Rectal smooth muscle tissue (tissue), 1 donor: ENCODE data around the gene SMAP2.
A peak's percentile ranks its signal among the peaks of the same experiment; 100 is the strongest.
"Not testable (repeated sequence)": the region's sequence is repeated elsewhere in the genome, so short reads cannot be mapped to it uniquely, and the experiment has no call there.

Experiments used
- H3K27ac ChIP-seq: one replicate; pipeline ENCODE4 v1.7.0; 2013; ENCODE audit warnings: low read depth, low read length, inconsistent platforms
- H3K27me3 ChIP-seq: one replicate; pipeline ENCODE4 v1.7.0; 2013; ENCODE audit warnings: low read length; ENCODE audit not compliant: control insufficient read depth, insufficient read depth
- H3K36me3 ChIP-seq: one replicate; pipeline ENCODE4 v1.7.0; 2013; ENCODE audit warnings: low read length; ENCODE audit not compliant: control insufficient read depth, insufficient read depth
- H3K4me1 ChIP-seq: one replicate; pipeline ENCODE4 v1.7.0; 2013; ENCODE audit warnings: low read length; ENCODE audit not compliant: control insufficient read depth, insufficient read depth
- H3K4me3 ChIP-seq: one replicate; pipeline ENCODE4 v1.7.0; 2013; ENCODE audit warnings: low read length
- H3K9ac ChIP-seq: one replicate; pipeline ENCODE4 v1.7.0; 2013; ENCODE audit warnings: low read length

The SMAP2 gene

DNA sequence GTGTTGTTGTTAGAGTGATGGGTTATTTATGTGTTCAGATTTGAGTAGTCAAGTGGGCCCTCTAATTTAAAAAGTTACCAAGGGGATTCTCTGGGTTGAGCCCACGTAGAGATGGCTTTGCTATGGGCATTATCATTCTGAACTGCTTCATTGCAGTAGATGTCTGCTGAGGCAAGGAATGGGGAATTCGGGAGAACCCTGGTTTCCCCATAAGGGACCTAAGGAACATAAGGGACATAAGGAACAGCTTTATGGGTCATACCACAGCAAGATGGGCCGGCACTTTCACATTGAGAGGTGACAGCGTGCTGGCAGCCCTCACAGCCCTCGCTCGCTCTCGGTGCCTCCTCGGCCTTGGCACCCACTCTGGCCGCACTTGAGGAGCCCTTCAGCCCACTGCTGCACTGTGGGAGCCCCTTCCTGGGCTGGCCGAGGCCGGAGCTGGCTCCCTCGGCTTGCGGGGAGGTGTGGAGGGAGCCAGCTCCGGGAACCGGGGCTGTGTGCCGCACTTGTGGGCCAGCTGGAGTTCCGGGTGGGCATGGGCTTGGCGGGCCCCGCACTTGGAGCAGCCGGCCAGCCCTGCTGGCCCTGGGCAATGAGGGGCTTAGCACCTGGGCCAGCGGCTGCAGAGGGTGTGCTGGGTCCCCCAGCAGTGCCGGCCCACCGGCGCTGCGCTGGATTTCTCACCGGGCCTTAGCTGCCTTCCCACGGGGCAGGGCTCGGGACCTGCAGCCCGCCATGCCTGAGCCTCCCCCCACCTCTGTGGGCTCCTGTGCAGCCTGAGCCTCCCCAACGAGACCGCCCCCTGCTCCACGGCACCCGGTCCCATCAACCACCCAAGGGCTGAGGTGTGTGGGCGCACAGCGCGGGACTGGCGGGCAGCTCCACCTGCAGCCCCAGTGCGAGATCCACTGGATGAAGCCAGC lies 14.1 kb downstream of the SMAP2 start:
- not testable (repeated sequence) for H3K4me3 ChIP-seq, H3K27ac ChIP-seq, H3K27me3 ChIP-seq, H3K36me3 ChIP-seq, H3K4me1 ChIP-seq, H3K9ac ChIP-seq

DNA sequence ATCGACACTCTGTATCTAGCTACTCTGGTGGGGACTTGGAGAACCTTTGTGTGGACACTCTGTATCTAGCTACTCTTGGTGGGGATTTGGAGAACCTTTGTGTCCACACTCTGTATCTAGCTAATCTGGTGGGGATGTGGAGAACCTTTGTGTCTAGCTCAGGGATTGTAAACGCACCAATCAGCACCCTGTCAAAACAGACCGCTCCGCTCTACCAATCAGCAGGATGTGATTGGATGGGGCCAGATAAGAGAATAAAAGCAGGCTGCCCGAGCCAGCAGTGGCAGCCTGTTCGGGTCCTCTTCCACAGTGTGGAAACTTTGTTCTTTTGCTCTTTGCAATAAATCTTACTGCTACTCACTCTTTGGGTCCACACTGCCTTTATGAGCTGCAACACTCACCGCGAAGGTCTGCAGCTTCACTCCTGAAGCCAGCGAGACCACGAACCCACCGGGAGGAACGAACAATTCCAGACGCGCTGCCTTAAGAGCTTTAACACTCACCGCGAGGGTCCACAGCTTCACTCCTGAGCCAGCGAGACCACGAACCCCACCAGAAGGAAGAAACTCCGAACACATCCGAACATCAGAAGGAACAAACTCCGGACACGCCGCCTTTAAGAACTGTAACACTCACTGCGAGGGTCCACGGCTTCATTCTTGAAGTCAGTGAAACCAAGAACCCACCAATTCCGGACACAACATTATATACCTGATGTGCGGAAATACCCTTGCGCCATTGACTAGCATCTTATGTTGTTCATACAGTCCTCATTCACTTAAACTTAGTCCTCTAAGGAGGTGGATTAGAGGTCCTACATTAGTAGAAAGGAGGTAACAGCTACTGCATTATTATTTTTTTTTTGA lies 15.2 kb downstream of the SMAP2 start:
- H3K27ac ChIP-seq, H3K4me1 ChIP-seq: not testable (repeated sequence)

DNA sequence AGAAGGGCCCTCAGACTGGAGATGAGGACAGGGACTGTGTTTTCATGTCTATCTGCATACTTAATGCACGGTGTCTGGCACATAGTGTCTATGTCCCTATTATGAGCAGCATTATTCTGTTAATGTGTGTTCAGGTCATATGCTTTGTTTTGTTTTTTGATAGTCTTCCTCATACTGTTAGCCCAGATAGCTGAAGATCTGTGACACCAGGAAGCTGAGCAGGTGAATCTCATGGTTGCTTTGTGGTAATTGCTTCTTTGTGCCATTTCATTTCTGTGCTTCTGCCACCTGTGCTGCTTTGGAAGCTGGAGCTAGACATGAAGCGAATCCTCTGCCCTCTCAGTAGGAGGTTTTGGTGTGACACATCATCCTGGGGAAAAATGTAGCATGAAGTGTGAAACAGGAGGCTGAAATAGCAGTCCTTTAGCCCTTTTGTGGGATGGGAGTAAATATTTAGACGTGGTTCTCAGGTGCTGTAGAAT lies 15.8 kb downstream of the SMAP2 start:
- Histone ChIP-seq H3K27me3 (no peaks in the 10 kb centered on the region), H3K27ac (peak overlapping the region; percentile 33), H3K4me1 (peaks cover 2% of the 10 kb centered on the region), H3K9ac (no peak overlapping the region), H3K4me3 (no peak overlapping the region), H3K36me3 (peaks cover 2% of the 10 kb centered on the region)

More for the DNA sequence above, 15.2 kb downstream of the SMAP2 start:
- not testable (repeated sequence) for H3K27me3 ChIP-seq, H3K36me3 ChIP-seq, H3K9ac ChIP-seq, H3K4me3 ChIP-seq

DNA sequence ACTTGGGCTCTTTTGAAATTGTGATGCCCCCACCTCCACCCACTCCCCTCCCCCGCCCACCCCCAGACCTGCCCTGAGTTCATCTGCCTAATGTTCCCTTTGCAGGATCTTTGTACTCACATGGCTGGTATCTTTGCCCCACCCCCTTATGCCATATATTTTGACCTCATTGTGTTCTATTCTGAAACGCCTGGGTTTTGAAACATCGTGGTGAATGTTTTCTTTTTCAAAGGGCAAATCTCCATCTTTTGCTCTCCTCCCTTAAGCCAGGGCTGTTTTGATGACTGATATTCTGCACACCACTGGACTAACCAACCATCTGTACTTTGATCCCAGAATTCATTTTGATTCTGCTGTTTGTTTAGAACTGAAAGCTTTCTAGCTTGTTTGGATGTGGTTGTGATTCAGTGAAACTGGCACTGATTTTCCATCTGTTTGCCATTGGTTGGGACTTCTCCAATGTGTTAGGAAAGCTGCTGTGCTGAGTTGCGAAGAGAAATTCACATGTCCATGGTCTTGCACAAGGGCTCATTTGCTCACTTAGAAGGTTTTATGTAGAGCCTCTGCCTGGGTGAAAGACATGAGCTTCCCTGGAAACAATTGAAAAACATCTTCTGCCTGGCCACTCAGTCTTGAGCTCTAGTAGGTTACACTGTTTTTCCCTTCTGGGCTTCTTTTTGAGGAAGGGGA lies 16.5 kb downstream of the SMAP2 start:
- no peaks in the 10 kb centered on the region for H3K27me3 ChIP-seq
- peaks cover 2% of the 10 kb centered on the region for H3K36me3 ChIP-seq
- no peak overlapping the region for H3K9ac ChIP-seq
- H3K27ac ChIP-seq = no peak overlapping the region
- no peak overlapping the region for H3K4me3 ChIP-seq
- peaks cover 2% of the 10 kb centered on the region for H3K4me1 ChIP-seq

DNA sequence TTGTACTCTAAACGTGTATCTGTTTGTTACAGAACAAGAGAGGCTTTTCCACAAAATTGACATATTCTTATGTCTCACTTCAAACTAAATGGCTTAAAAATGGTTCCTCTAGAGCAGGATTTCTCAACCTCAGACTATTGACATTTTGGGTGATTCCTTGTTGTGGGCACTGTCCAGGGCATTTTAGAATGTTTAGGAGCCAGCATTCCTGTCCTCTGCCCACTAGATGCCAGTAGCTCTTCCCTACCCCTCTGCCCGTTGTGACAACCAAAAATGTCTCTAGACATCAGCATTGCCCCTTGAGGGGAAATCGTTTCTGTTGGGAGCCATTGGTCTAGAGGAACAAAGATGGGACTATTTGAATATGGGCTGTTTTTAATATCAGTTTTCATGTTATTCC lies 17.3 kb downstream of the SMAP2 start:
- H3K36me3 ChIP-seq = no peaks in the 10 kb centered on the region
- H3K27me3 ChIP-seq = no peaks in the 10 kb centered on the region
- H3K27ac ChIP-seq = no peak overlapping the region
- no peak overlapping the region for H3K9ac ChIP-seq
- H3K4me1 ChIP-seq = peaks cover 2% of the 10 kb centered on the region
- H3K4me3 ChIP-seq = no peak overlapping the region

DNA sequence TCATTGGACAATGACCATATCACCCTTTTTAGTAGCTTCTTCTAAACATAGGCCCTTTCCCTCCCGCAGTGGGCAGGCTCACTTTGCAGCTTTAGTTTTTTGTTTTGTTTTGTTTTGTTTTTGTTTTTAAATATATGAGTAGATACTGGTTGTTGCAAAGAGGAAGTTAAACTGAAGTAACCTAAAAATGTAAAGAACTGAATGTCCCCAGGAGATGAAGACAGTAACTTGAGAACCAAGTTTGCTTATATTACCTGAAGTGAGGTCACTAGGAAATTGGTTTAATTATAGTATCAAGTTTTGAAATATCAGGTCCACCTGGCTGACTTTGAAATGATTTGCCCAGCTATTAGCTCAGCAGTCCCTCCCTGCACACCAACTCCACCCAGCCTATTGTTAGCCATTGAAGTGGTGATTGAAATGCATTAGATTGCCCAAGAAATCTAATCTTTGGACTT lies 18.2 kb downstream of the SMAP2 start:
- Histone ChIP-seq H3K9ac (no peak overlapping the region), H3K4me1 (peaks cover 2% of the 10 kb centered on the region), H3K36me3 (no peaks in the 10 kb centered on the region), H3K4me3 (no peak overlapping the region), H3K27ac (no peak overlapping the region), H3K27me3 (no peaks in the 10 kb centered on the region)

DNA sequence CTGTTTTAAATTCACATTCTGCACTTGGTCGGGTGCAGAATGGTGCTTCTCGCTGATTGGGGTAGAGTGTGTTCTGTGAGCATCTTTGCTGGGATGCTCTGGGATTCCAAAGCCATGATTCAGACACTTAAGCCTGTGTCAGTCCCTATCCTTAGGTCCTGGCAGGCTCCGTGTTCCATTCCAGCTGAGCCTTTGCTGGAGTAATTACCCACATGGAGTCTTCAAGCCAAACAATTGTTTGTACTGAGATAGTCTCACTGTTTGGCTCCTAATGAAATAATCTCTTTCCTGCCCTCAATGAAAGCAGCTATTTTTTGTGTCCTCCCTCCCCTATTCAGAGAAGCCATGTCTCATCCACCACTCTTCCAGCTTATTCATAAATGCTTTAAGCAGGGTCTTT lies 18.7 kb downstream of the SMAP2 start:
- Histone ChIP-seq H3K27me3 (no peaks in the 10 kb centered on the region), H3K36me3 (no peaks in the 10 kb centered on the region), H3K9ac (no peak overlapping the region), H3K4me1 (peaks cover 2% of the 10 kb centered on the region), H3K4me3 (no peak overlapping the region), H3K27ac (no peak overlapping the region)

DNA sequence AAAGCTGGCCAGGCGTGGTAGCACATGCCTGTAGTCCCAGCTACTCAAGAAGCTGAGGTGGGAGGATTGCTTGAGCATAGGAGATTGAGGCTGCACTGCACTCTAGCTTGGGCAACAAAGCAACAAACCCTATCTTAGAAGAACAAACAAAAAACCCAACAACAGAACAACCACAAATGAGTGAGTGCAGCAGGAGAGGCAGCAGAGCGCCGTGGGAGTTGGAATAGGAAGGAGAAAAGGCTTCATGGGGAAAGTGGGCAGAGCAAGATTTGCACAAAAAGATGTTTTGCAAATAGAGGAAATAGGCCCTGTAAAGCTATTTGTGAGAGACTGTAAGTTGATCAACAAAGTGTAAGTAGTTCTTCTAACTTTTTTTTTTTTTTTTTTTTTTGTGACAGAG lies 19.6 kb downstream of the SMAP2 start:
- no peak overlapping the region for H3K4me3 ChIP-seq
- peaks cover 2% of the 10 kb centered on the region for H3K4me1 ChIP-seq
- no peaks in the 10 kb centered on the region for H3K36me3 ChIP-seq
- no peak overlapping the region for H3K27ac ChIP-seq
- H3K9ac ChIP-seq = no peak overlapping the region
- no peaks in the 10 kb centered on the region for H3K27me3 ChIP-seq

DNA sequence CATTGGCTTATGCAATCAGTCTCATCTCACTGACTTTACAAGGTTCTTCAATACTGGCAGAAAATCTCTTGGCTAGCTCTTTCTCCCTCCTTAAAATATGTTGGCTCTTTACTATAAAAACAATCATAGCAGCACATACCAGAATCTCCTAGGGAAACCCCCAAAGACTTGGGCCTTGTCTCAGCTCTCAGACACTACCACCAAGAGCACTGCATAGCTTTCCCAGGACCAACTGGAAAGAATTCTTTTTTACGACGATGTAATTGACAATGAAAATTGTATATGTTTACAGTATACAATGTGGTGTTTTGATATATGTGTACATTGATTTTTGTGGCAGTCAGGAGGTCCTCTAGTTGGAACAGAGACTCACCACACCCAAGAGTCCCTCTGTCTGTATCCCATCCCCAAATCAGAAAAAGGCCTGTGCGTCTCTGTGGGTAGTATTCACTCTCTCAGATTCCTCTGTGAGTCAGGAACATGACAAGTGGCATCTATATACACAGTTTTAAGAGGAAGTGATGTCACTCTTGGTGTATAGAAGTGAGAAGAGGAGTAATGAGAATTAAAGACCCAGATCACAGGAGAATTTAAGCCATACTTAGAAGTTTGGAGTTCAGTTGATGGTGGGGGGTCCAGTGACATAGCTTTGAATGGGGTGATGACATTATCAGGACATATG lies 21.1 kb downstream of the SMAP2 start:
- Histone ChIP-seq H3K27me3 (no peaks in the 10 kb centered on the region), H3K9ac (no peak overlapping the region), H3K4me3 (no peak overlapping the region), H3K36me3 (no peaks in the 10 kb centered on the region), H3K27ac (peak overlapping the region; percentile 22), H3K4me1 (peaks cover 2% of the 10 kb centered on the region)

DNA sequence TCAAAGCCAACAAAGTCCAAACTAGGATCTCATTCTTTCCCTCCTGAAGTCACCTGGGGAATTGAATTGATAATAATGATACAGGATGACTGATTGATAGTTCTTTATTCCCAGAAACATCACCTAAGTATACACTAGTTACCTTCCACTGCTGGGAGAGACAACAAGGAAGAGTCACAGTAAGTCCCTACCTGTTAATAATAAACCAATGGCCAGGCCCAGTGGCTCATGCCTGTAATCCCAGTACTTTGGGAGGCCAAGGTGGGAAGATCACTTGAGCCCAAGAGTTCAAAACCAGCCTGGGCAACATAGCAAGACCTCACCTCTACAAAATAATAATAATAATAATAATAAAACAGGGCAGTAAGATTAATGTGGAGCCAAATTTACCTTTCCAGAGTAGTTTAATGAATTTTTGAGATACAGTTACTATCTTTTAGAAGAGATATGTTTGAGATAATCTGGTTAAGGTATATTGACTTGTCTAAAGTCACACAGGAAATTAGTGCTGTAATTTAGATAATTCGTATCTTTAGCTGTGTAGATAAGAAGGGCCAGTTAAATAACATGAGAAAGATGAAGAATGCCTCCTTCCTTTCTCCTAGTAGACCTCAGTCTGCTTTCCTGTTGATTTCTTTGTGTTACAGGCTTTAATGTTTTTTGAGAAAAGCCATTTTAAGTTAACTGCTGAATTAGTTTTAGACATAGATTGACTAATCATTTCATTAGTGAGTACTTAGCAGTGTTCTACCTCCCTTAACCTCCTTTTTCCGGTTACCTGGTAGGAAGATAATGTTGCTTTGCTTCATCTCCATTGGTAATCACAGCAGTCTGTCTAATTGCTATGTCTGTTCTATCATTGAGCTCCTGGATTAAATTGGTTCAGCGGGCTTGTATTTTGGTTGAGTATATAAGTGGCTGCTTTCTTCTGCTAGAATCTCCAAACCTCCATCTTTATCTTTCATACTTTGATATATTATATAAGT lies 22.0 kb downstream of the SMAP2 start:
- Histone ChIP-seq H3K36me3 (no peaks in the 10 kb centered on the region), H3K4me1 (no peaks in the 10 kb centered on the region), H3K27me3 (no peaks in the 10 kb centered on the region), H3K9ac (no peak overlapping the region), H3K4me3 (no peak overlapping the region), H3K27ac (peak overlapping the region; percentile 37)

DNA sequence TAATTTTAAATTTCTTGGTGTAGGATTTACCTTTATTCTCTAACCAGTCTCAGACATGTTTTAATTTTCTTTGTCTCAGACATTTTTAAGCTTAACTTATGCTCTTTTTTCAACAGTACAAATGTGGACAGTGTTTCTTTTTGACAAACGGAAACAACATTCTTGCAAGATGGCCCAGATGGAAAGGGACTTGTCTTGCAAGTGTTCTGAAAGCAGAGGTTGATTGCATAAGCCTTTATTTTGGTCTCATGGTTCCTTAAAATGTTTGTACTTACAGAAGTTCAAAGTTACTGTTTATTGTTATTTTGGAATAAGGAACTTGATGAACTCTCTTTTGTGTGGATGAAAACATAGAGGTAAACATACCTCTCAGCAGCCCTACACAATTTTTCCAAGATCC lies 22.9 kb downstream of the SMAP2 start:
- Histone ChIP-seq H3K27ac (peak overlapping the region; percentile 37), H3K4me1 (no peaks in the 10 kb centered on the region), H3K9ac (no peak overlapping the region), H3K27me3 (no peaks in the 10 kb centered on the region), H3K4me3 (no peak overlapping the region), H3K36me3 (no peaks in the 10 kb centered on the region)
